SK-N-MC (cell line): Measurements from ENCODE around the gene AVP.

Experiments
- DNase-seq: peaks from one replicate; pipeline ENCODE4 v3.0.0-alpha.2; 2011; ENCODE audit warnings: low read depth, low spot score
- H3K27ac ChIP-seq: fragments of 200-600 bp; sonication (generic); 2 replicates; pipeline ENCODE4 v1.5.1; 2016; ENCODE audit warnings: mixed run types
- H3K36me3 ChIP-seq: fragments of 200-600 bp; sonication (generic); 2 replicates; pipeline ENCODE4 v1.6.1; 2017; ENCODE audit warnings: antibody characterized with exemption, low read length, mixed read lengths; ENCODE audit not compliant: insufficient read depth
- H3K4me3 ChIP-seq: fragments of 200-600 bp; sonication (generic); 2 replicates; pipeline ENCODE4 v1.5.1; 2016
- H3K9ac ChIP-seq: fragments of 200-600 bp; sonication (generic); 2 replicates; pipeline ENCODE4 v1.8.0; 2017; ENCODE audit warnings: mixed run types, mixed read lengths; ENCODE audit not compliant: insufficient read length
- H3K9me3 ChIP-seq: fragments of 200-600 bp; sonication (generic); 2 replicates; pipeline ENCODE4 v1.6.1; 2017; ENCODE audit warnings: low read depth, mild to moderate bottlenecking, antibody characterized with exemption, low read length, moderate library complexity, mixed read lengths
- EZH2 ChIP-seq: fragments of 200-600 bp; sonication (generic); IDR thresholded peaks from one replicate; pipeline ENCODE4 v1.6.1; 2017; ENCODE audit warnings: antibody characterized with exemption
- FOXP2 ChIP-seq: optimal IDR thresholded peaks from 2 replicates; pipeline ENCODE3; 2011; ENCODE audit warnings: mild to moderate bottlenecking, moderate library complexity; ENCODE audit not compliant: insufficient read depth; ENCODE audit errors: extremely low read length, control extremely low read depth
- POLR2AphosphoS5 ChIP-seq: IDR thresholded peaks from 2 replicates; pipeline ENCODE4 v1.6.1; 2012; ENCODE audit warnings: mild to moderate bottlenecking, low read depth, low read length, borderline replicate concordance

Gene AVP

GRCh38 chr20:3059489-3059888 lies 25.0 kb downstream of the AVP start:
- no peak for DNase-seq
- Histone ChIP-seq H3K4me3 (no peak overlapping the region), H3K36me3 (no peaks in the 10 kb centered on the region), H3K9me3 (no peaks in the 10 kb centered on the region), H3K9ac (no peak overlapping the region), H3K27ac (no peak overlapping the region)
- no peak for TF ChIP-seq FOXP2
- TF ChIP-seq EZH2 = no peak
- no peak for TF ChIP-seq POLR2AphosphoS5

- Histone ChIP-seq H3K9me3 (no peaks in the 10 kb centered on the region), H3K4me3 (no peak overlapping the region), H3K27ac (no peak overlapping the region), H3K9ac (no peak overlapping the region), H3K36me3 (peaks cover 20% of the 10 kb centered on the region)
- DNase-seq = no peak
- TF ChIP-seq EZH2 (no peak), POLR2AphosphoS5 (no peak), FOXP2 (no peak)
These were observed 33.0 kb downstream of the AVP start for GRCh38 chr20:3051385-3052019.

- TF ChIP-seq POLR2AphosphoS5 (no peak), EZH2 (no peak), FOXP2 (no peak)
- H3K4me3 ChIP-seq = no peak overlapping the region
These were observed 36.8 kb downstream of the AVP start for GRCh38 chr20:3047486-3048419.

GRCh38 chr20:3046677-3047462 lies 37.7 kb downstream of the AVP start:
- Histone ChIP-seq H3K27ac (no peak overlapping the region), H3K36me3 (peaks cover 20% of the 10 kb centered on the region), H3K4me3 (peak overlapping the region; percentile 99), H3K9me3 (no peaks in the 10 kb centered on the region), H3K9ac (peak overlapping the region; percentile 87)
- TF ChIP-seq EZH2 (no peak), FOXP2 (no peak), POLR2AphosphoS5 (no peak)
- DNase-seq = no peak

More at GRCh38 chr20:3047486-3048419, 36.8 kb downstream of the AVP start:
- no peaks in the 10 kb centered on the region for H3K9me3 ChIP-seq
- H3K36me3 ChIP-seq = peaks cover 20% of the 10 kb centered on the region
- no peak overlapping the region for H3K9ac ChIP-seq
- no peak for DNase-seq
- no peak overlapping the region for H3K27ac ChIP-seq

GRCh38 chr20:3045816-3046676 lies 38.5 kb downstream of the AVP start, which contains the start of gene MRPS26:
Gene MRPS26 (plus strand): TSS chr20:3046052. CDS start chr20:3046069, 17 bp downstream.
- no peak within 1 kb of the TSS for H3K27ac ChIP-seq
- DNase-seq = no peak

GRCh38 chr20:3045042-3045815 lies 39.3 kb downstream of the AVP start:
- no peak overlapping the region for H3K27ac ChIP-seq
- no peak for DNase-seq
- TF ChIP-seq FOXP2 (no peak), POLR2AphosphoS5 (no peak), EZH2 (no peak)

More at GRCh38 chr20:3045816-3046676, 38.5 kb downstream of the AVP start, which contains the start of gene MRPS26:
- TF ChIP-seq EZH2 = no peak
- peak; percentile 81; the same call in 1 of the 2 replicates for TF ChIP-seq POLR2AphosphoS5
- Histone ChIP-seq H3K4me3 (peak within 1 kb of the TSS; percentile 99), H3K9me3 (no peaks in the 10 kb centered on the region), H3K9ac (peak within 1 kb of the TSS; percentile 87), H3K36me3 (peaks cover 20% of the 10 kb centered on the region)

More at GRCh38 chr20:3045042-3045815, 39.3 kb downstream of the AVP start:
- Histone ChIP-seq H3K9me3 (no peaks in the 10 kb centered on the region), H3K36me3 (peaks cover 20% of the 10 kb centered on the region), H3K4me3 (peak overlapping the region; percentile 99), H3K9ac (peak overlapping the region; percentile 87)
